Measurements from ENCODE around the gene KANSL1.

DNA sequence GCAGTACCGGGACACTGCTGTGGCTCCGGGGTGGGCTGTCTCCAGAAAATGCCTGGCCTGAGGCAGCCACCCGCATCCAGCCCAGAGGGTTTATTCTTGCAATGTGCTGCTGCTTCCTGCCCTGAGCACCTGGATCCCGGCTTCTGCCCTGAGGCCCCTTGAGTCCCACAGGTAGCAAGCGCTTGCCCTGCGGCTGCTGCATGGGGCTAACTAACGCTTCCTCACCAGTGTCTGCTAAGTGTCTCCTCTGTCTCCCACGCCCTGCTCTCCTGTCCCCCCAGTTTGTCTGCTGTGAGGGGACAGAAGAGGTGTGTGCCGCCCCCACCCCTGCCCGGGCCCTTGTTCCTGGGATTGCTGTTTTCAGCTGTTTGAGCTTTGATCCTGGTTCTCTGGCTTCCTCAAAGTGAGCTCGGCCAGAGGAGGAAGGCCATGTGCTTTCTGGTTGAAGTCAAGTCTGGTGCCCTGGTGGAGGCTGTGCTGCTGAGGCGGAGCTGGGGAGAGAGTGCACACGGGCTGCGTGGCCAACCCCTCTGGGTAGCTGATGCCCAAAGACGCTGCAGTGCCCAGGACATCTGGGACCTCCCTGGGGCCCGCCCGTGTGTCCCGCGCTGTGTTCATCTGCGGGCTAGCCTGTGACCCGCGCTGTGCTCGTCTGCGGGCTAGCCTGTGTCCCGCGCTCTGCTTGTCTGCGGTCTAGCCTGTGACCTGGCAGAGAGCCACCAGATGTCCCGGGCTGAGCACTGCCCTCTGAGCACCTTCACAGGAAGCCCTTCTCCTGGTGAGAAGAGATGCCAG lies 181.3 kb downstream of the KANSL1 start:
- TF ChIP-seq CTCF (IDR thresholded peaks at IDR 0.05; ENCODE audit: low read depth, low read length, poor library complexity, severe bottlenecking): no peak
- no peak for TF ChIP-seq EZH2phosphoT487 (IDR thresholded peaks at IDR 0.05; ENCODE audit: borderline replicate concordance, low read length)

All from DOHH2 (cell line).